K562 (cell line): ENCODE data around the gene GRIK2. TPM values are rescaled to one million over a fixed set of nuclear protein-coding genes. Genes with fewer than 3 reads are reported as not detected.

ENCODE experiments used
- ATAC-seq: fragments of 200-7000 bp; cut with Tn5 transposase; 3 replicates; pipeline ENCODE4 v1.9.1; 2020; ENCODE audit warnings: moderate library complexity
- BruUV-seq: library from RNA; stranded (reverse); fragments of 400-500 nt; replicated peaks from 2 replicates; lab custom pipeline; 2021; lab: Mats Ljungman, UMichigan
- CTCF ChIA-PET: fragments of 300-600 bp; formaldehyde crosslinking; extraction: SDS; loops from one replicate; lab custom pipeline; 2021; ENCODE audit warnings: low intra/inter-chr PET ratio; lab: Yijun Ruan, JAX
- POLR2A ChIA-PET: fragments of 300-600, 350-650 bp; sonication (Branson Sonifier 250); formaldehyde crosslinking; extraction: SDS; loops from one replicate; lab custom pipeline; 2021; ENCODE audit warnings: antibody characterized with exemption, inconsistent platforms; lab: Yijun Ruan, JAX
- DNase-seq, 4 experiments: peaks; one replicate each; pipeline versions ENCODE4 v3.0.0 to v3.0.0-alpha.2; 2011 to 2018; ENCODE audit warnings: low spot score in 3 of 4, mixed read lengths in 3 of 4; ENCODE audit errors: extremely low read depth in 1 of 4
- FAIRE-seq: peaks from 2 replicates; lab custom pipeline; 2011; peaks lifted over from hg19 to GRCh38; lab: Jason Lieb, UNC
- H2AFZ ChIP-seq: 2 replicates; pipeline ENCODE4 v1.6.0; 2011; ENCODE audit warnings: low read depth, low read length, control low read depth, inconsistent platforms
- H3K27ac ChIP-seq: fragments of 200-600 bp; 3 replicates; pipeline ENCODE4 v1.8.0; 2011; ENCODE audit warnings: low read depth, mild to moderate bottlenecking, control low read depth, inconsistent platforms, low read length, moderate library complexity, mixed read lengths; ENCODE audit errors: extremely low read depth
- H3K27me3 ChIP-seq, 2 experiments: fragments of 300-600 bp in 1 of 2; 2 replicates in 1 of 2; 3 replicates in 1 of 2; pipeline versions ENCODE4 v1.6.0 to v1.8.0; 2011; ENCODE audit warnings: inconsistent platforms in 2 of 2, low read length in 2 of 2, mild to moderate bottlenecking in 1 of 2, mixed read lengths in 1 of 2, moderate library complexity in 1 of 2; ENCODE audit not compliant: control insufficient read depth in 2 of 2, insufficient read depth in 2 of 2
- H3K36me3 ChIP-seq: fragments of 300-600 bp; 3 replicates; pipeline ENCODE4 v1.8.0; 2011; ENCODE audit warnings: mild to moderate bottlenecking, low read length, inconsistent platforms; ENCODE audit not compliant: control insufficient read depth, insufficient read depth
- H3K4me1 ChIP-seq, 2 experiments: fragments of 200-600 bp in 1 of 2; replicated peaks in 1 of 2; 2 replicates in 1 of 2; 3 replicates in 1 of 2; pipeline versions ENCODE4 v1.5.1 to v1.8.0; 2011; ENCODE audit warnings: inconsistent platforms in 2 of 2, low read length in 2 of 2, mild to moderate bottlenecking in 1 of 2, mixed read lengths in 1 of 2, moderate library complexity in 1 of 2; ENCODE audit not compliant: control insufficient read depth in 2 of 2, insufficient read depth in 2 of 2
- H3K4me2 ChIP-seq: 2 replicates; pipeline ENCODE4 v1.6.1; 2011; ENCODE audit warnings: low read length, control low read depth, inconsistent platforms, mixed read lengths; ENCODE audit not compliant: insufficient read depth
- H3K4me3 ChIP-seq: fragments of 200-600 bp; sonication (generic), shearing (Covaris generic); 2 replicates; pipeline ENCODE4 v1.5.1; 2016; ENCODE audit warnings: control low read depth, inconsistent platforms
- H3K79me2 ChIP-seq: fragments of 200-600 bp; 3 replicates; pipeline ENCODE4 v1.8.0; 2011; ENCODE audit warnings: low read length, inconsistent platforms; ENCODE audit not compliant: control insufficient read depth, insufficient read depth
- H3K9ac ChIP-seq, 2 experiments: 2 replicates each; pipeline versions ENCODE4 v1.6.0 to v1.6.1; 2011; ENCODE audit warnings: low read depth in 2 of 2, low read length in 2 of 2, control low read depth in 1 of 2, inconsistent platforms in 1 of 2, mild to moderate bottlenecking in 1 of 2, mixed read lengths in 1 of 2; ENCODE audit not compliant: insufficient read depth in 1 of 2
- H3K9me1 ChIP-seq: one replicate; pipeline ENCODE4 v1.6.0; 2011; ENCODE audit warnings: inconsistent platforms, mild to moderate bottlenecking, low read length, moderate library complexity; ENCODE audit not compliant: control insufficient read depth, insufficient read depth
- H3K9me3 ChIP-seq: replicated peaks from 2 replicates; pipeline ENCODE4 v1.5.1; 2011; ENCODE audit warnings: low read depth, low read length, inconsistent platforms; ENCODE audit not compliant: control insufficient read depth, insufficient read depth
- H4K20me1 ChIP-seq: replicated peaks from 2 replicates; pipeline ENCODE4 v1.6.1; 2011; ENCODE audit warnings: low read length, inconsistent platforms, mixed read lengths; ENCODE audit not compliant: control insufficient read depth, insufficient read depth
- FOXP1 ChIP-seq: sonication (generic); formaldehyde crosslinking; IDR thresholded peaks from 2 replicates; pipeline ENCODE4 v1.8.0; 2022; ENCODE audit warnings: mild to moderate bottlenecking, missing genetic modification reagents
- HDAC8 ChIP-seq: fragments of 450-650 bp; IDR thresholded peaks from 2 replicates; pipeline ENCODE4 v1.6.1; 2016; ENCODE audit warnings: mild to moderate bottlenecking, missing genetic modification characterization, moderate library complexity, missing compliant biosample characterization
- ILK ChIP-seq: fragments of 450-650 bp; IDR thresholded peaks from 2 replicates; pipeline ENCODE4 v1.6.1; 2016; ENCODE audit warnings: missing genetic modification characterization, low read depth, mild to moderate bottlenecking, missing compliant biosample characterization, moderate library complexity, borderline replicate concordance
- NR2C1 ChIP-seq, 2 experiments: fragments of 450-650 bp; IDR thresholded peaks; 2 replicates each; pipeline ENCODE4 v1.6.1; 2017; ENCODE audit warnings: mild to moderate bottlenecking in 2 of 2, antibody characterized with exemption in 1 of 2, inconsistent platforms in 1 of 2, missing compliant biosample characterization in 1 of 2, missing genetic modification characterization in 1 of 2
- RFX7 ChIP-seq: fragments of 250-450 bp; sonication (Bioruptor Pico); IDR thresholded peaks from 2 replicates; pipeline ENCODE4 v1.5.1; 2021; ENCODE audit warnings: mild to moderate bottlenecking
- SP2 ChIP-seq: IDR thresholded peaks from 2 replicates; pipeline ENCODE4 v1.6.1; 2011; ENCODE audit warnings: mild to moderate bottlenecking, low read depth, low read length, moderate library complexity; ENCODE audit not compliant: poor library complexity, severe bottlenecking; ENCODE audit errors: extremely low read depth
- ZNF217 ChIP-seq: sonication (generic); formaldehyde crosslinking; IDR thresholded peaks from 2 replicates; pipeline ENCODE4 v1.8.0; 2022; ENCODE audit warnings: mild to moderate bottlenecking, missing genetic modification reagents
- ZNF589 ChIP-seq: fragments of 200-800 bp; sonication (Bioruptor generic); IDR thresholded peaks from 2 replicates; pipeline ENCODE4 v1.6.1; 2016; ENCODE audit warnings: low read depth, missing genetic modification characterization, missing compliant biosample characterization
- ZNF717 ChIP-seq: fragments of 250-450 bp; sonication (Bioruptor Pico); IDR thresholded peaks from 2 replicates; pipeline ENCODE4 v1.5.0; 2021
- WGBS: fragments of 100-300 bp; shearing (Covaris generic); methylation state at CpG from one replicate; pipeline ENCODE4 v1.1.6; 2016; ENCODE audit warnings: low coverage, mixed read lengths; ENCODE audit not compliant: insufficient coverage; ENCODE audit errors: missing lambda C conversion rate; 5-methylcytosine and 5-hydroxymethylcytosine counted together
- in situ Hi-C: fragments of 300-500 bp; cut with MboI; formaldehyde crosslinking; loops from 4 replicates; pipeline ENCODE4 v1.15.0; 2018; ENCODE audit warnings: inconsistent platforms, mixed read lengths
- intact Hi-C: fragments of 100-400 bp; cut with micrococcal nuclease; formaldehyde crosslinking; loops from 2 replicates; pipeline ENCODE4 v1.14.2; 2022
- polyA plus RNA-seq, 8 experiments: library from polyadenylated mRNA; depleted of rRNA in 4 of 8; stranded (reverse) in 5 of 8; unstranded in 3 of 8; fragments of >200 nt; fragmentation: Nextera tagmentation in 2 of 8; fragmentation: Illumina TruSeq in 1 of 8; extraction: Ambion mirVana in 2 of 8; extraction: Trizol in 1 of 8; gene quantifications; 2 replicates each; pipeline versions ENCODE4 v1.2.1 to v1.2.3, GENCODE V29; 2011 to 2014; ENCODE audit warnings: inconsistent platforms in 1 of 8, missing spikeins in 1 of 8
- total RNA-seq, 7 experiments: library from RNA; depleted of rRNA in 6 of 7; stranded (reverse); fragments of >200 nt in 6 of 7; fragmentation: Illumina TruSeq in 2 of 7; extraction: Trizol in 2 of 7; gene quantifications; 2 replicates each; pipeline versions ENCODE4 v1.2.1 to v1.2.3, GENCODE V29; 2011 to 2021; ENCODE audit warnings: low replicate concordance in 1 of 7
- TF ChIP-seq, protein P1 (sequence below): fragments of 250-450 bp; sonication (Bioruptor Pico); IDR thresholded peaks from 2 replicates; pipeline ENCODE4 v1.4.0; 2020

GRIK2 gene
- total and polyA plus RNA-seq, 9 of the 15 experiments (the other 6 are each of a cell fraction or from before 2014, with no cell fraction given): not detected

DNA sequence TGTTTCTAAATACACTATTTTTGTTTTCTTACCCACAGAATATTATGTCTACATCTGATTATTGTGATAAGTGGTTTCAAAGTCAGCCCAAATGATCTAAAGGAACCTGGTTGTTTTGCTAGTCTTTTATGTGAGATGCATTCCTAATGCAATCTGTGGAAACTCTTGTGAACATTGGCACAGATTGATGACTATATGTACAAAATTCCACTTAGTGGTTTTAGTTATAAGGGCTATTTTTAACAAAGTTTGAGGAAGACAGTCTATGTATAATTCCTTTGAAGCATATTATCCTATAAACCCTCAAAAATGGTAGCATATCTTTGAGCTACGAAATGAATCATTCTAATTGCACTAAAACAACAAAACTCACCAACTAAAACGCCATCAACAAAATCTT is 140.9 kb downstream of the GRIK2 start (continued):
- TF ChIP-seq ILK: no peak
- no peak for TF ChIP-seq FOXP1
- TF ChIP-seq ZNF589 (CRISPR knock-in tag): no peak
- no peak for TF ChIP-seq ZNF217 (CRISPR knock-in tag)
- no peak for TF ChIP-seq RFX7
- no peak for TF ChIP-seq HDAC8 (tag)
- no peak for TF ChIP-seq SP2

DNA sequence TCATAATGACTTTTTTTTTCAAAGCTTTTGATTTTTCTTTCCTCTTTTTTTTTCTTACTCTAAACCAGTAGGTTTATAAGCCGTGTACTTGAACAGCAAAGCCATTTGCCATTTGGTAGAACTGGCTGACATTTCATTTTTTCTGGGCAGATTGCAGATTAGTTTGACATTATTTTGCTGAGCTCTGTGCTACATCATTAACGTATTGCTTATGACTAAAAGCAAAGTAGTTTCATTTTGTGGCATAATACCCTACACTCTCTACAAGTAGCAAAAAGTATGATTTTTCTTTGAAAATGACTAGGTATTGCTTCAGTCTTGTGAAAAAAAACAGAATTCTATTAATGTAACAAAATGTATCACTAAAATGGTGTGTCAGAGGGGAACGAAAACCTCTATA is 141.3 kb downstream of the GRIK2 start:
- FAIRE-seq (no peak), ATAC-seq (no peak), DNase-seq (no peak)
- no peaks in the 10 kb centered on the region for H3K9me3 ChIP-seq
- WGBS: 0% methylated on average over 3 of the region's 3 CpGs
- ChIA-PET POLR2A (no interaction called here), CTCF (no interaction called here)
- no peaks in the 10 kb centered on the region for H4K20me1 ChIP-seq
- H3K36me3 ChIP-seq: no peaks in the 10 kb centered on the region
- intact Hi-C loops: no loop called here
- no peak overlapping the region for H3K9ac ChIP-seq
- BruUV-seq: no TSS peak
- H3K27ac ChIP-seq: no peak overlapping the region
- in situ Hi-C loops: no loop called here
- no peak overlapping the region for H3K4me2 ChIP-seq
- no peak overlapping the region for H2AFZ ChIP-seq
- H3K27me3 ChIP-seq: no peaks in the 10 kb centered on the region
- no peaks in the 10 kb centered on the region for H3K9me1 ChIP-seq
- H3K4me3 ChIP-seq: no peak overlapping the region
- no peaks in the 10 kb centered on the region for H3K4me1 ChIP-seq
- no peaks in the 10 kb centered on the region for H3K79me2 ChIP-seq
- TF ChIP-seq NR2C1 (IDR thresholded peaks at IDR 0.05) (no peak), NR2C1 (tag; IDR thresholded peaks at IDR 0.05) (no peak), ZNF717 (no peak)
- TF ChIP-seq, protein P1, sequence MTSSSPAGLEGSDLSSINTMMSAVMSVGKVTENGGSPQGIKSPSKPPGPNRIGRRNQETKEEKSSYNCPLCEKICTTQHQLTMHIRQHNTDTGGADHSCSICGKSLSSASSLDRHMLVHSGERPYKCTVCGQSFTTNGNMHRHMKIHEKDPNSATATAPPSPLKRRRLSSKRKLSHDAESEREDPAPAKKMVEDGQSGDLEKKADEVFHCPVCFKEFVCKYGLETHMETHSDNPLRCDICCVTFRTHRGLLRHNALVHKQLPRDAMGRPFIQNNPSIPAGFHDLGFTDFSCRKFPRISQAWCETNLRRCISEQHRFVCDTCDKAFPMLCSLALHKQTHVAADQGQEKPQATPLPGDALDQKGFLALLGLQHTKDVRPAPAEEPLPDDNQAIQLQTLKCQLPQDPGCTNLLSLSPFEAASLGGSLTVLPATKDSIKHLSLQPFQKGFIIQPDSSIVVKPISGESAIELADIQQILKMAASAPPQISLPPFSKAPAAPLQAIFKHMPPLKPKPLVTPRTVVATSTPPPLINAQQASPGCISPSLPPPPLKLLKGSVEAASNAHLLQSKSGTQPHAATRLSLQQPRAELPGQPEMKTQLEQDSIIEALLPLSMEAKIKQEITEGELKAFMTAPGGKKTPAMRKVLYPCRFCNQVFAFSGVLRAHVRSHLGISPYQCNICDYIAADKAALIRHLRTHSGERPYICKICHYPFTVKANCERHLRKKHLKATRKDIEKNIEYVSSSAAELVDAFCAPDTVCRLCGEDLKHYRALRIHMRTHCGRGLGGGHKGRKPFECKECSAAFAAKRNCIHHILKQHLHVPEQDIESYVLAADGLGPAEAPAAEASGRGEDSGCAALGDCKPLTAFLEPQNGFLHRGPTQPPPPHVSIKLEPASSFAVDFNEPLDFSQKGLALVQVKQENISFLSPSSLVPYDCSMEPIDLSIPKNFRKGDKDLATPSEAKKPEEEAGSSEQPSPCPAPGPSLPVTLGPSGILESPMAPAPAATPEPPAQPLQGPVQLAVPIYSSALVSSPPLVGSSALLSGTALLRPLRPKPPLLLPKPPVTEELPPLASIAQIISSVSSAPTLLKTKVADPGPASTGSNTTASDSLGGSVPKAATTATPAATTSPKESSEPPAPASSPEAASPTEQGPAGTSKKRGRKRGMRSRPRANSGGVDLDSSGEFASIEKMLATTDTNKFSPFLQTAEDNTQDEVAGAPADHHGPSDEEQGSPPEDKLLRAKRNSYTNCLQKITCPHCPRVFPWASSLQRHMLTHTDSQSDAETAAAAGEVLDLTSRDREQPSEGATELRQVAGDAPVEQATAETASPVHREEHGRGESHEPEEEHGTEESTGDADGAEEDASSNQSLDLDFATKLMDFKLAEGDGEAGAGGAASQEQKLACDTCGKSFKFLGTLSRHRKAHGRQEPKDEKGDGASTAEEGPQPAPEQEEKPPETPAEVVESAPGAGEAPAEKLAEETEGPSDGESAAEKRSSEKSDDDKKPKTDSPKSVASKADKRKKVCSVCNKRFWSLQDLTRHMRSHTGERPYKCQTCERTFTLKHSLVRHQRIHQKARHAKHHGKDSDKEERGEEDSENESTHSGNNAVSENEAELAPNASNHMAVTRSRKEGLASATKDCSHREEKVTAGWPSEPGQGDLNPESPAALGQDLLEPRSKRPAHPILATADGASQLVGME (CRISPR knock-in tag): no peak
